HG03442 (cell line): Measurements from ENCODE around the gene ZSCAN12.

Source experiments
- ATAC-seq: cut with Tn5 transposase; IDR thresholded peaks from one replicate; pipeline ENCODE4 v1.9.1; 2021; ENCODE audit warnings: mild to moderate bottlenecking, moderate library complexity; ENCODE audit not compliant: unreplicated experiment

ZSCAN12 gene

DNA sequence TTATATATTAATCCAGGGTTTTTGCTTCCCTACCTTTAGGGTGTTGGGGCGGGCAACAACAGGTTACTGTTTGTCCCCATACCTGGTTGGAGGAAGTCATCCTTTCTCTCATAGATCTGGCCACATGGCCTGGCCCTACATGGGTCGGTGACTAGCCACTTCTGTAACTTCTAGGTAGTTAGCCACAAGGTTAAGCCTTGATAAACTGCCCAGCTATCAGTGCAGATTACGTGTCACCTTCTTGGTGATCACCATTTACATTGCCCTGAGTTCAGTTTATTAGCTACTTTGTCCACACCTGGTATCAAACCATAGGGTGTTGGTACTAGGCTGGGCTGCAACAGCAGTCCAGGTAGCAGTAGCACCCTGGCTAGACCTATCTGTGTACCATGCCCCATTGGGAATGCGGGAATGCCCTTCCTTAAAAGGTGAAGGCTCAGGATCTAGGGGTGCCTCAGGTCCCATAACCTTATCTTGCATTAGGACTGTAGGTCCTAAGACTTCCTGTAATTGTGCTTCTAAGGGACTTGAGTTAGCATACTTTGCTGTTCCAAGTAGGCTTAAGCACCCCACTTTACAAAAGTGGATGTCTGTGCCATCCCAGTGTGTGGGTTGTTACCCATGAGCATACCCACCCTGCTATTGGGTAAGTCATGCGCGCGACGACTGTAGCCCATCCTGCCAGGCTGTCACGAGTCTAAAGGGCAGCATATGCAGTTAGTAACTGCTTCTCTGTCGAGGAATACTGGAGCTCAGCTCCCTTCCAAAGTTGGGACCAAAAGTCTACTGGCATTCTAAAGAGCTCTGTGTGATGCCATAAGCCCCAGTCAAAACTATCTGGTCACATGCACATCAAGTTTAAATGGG, 44.6 kb downstream of the ZSCAN12 start:
- ATAC-seq, result no peak

DNA sequence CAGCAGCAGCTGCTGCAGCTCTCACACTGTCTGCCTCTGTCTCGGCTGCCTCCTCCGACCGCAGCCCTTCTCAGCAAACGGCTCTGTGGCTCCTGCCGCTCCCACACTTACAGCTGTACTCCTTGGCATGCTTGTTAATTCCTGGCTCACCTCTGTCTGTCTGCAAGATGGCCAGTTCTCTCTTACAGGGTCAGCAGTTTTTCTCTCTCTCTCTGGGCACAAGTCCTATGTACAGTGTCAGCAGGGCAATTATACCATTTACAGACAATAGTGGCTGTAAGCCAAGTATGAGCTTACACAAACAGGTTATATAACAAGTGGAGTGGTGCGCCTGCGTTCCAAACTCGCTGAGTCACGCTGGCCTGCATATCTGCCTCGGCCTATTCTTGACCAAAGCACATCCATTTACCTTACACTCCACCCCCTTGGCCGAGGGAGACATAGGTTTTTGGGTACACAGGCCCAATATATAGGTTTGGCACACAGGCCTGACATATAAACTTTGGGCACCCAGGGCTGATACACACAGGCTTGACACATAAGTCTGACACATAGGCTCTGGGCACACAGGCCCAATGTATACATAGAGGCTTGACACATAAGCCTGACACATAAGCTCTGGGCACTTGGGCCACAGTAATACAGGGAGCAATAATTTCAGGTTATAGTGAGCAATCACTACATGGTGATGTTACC, 45.4 kb downstream of the ZSCAN12 start:
- ATAC-seq, result no peak

GRCh38 chr6:28353356-28353755, 46.2 kb downstream of the ZSCAN12 start:
- ATAC-seq, result no peak

DNA sequence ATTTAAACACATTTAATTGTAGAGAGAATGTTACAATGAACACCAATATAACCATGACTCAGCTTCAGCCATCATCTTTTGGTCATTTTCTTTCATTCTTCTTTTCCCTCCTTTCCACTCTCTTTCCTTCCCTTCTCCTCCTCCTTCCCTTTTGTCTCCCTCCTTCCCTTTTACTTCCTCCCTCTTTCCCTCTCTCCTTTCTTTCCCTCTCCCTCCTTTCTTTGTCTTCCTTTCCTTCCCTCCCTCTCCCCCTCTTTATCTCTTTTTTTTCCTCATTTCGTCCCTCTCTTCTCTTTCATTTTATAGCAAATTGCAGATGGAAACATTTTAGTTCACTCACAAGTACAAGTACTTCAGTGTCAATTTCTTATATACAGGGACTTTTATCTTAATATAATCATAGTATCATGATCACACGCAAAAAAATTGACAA, 48.0 kb downstream of the ZSCAN12 start:
- no peak for ATAC-seq

- no peak for ATAC-seq
Measured at GRCh38 chr6:28351087-28351486, 48.5 kb downstream of the ZSCAN12 start.

DNA sequence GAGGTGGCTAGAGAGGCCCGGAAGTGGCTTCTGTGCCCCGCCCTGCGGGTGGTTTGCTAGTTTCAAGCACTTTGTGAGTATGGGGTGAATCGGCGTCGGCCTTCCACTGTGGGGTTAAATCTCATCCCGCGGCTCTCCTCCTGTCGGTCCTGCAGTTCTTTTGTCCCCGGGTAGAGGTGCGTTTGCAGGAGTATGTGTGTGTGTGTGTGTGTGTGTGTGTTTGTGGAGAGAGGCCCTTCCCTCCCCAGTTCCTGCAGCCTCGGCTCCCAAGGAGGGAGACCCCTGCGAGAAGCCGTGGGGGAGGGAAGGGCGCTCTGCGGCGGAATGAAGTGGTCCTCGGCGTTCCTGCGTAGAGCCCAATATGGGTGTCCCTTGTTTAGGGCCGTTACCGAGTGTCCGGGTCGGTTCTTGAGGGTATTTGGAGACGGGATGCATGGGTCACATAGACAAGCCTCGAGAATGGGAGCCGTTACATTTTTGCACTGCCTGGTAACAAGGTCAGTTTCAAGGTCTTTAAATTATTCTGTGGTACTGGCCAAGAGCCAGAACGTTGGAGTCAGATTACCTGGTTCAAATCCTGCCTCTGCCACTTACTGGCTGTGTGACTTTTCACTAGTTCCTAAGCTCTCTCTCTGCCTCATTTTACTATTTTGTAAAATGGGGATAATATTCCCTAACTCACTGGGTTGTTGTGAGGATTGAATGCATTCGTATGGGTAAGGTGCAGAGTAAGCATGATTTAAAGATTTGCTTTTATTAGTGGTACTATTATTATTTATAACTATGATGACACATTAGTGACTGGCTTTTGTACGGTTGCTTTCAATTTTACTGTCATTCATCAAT, 49.4 kb downstream of the ZSCAN12 start, which contains the start of gene ZKSCAN3:
ZKSCAN3 (plus strand) TSS at position 56 of the 846 bp plus-strand sequence. CDS start 9,640 bp downstream, outside the sequence.
- ATAC-seq, result peak; percentile 94

GRCh38 chr6:28349344-28349891, 50.1 kb downstream of the ZSCAN12 start:
- ATAC-seq, result peak; percentile 8

DNA sequence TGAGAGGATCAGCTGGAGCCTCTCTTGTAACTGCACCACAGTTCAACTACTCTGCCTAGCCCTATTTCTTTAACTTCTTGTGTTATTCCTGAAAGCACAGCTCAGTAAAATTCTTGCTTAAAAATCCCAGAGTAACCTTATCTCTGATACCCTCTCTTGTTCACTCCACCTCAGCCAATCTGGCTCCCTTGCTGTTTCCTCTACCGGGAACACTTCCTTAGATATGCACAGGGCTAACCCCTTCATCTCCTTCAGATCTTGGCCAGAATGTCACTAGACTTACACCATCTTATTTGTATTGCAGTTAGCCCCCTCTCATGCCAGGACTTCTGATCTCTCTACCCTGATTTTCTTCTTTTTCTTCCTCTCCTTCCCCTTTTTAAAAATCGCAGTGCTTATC, 52.4 kb downstream of the ZSCAN12 start:
- no peak for ATAC-seq

DNA sequence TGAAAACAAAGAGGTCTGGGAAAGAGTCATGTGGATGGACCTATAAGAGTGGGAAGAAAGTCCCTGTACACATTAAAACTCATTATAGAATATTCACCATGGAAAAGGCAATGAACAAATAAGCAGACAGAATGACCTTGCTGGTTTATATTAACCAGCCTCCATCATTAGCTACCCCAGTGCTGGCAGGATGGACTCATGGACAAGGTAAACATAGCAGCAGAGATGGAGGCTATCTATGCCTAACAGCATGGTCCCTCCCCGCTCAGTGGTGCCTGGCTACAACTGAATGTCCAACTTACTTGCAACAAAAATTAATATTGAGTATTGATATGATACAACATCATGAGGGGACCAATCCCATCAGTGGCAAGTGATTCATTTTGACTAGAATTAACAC, 54.3 kb downstream of the ZSCAN12 start:
- no peak for ATAC-seq

DNA sequence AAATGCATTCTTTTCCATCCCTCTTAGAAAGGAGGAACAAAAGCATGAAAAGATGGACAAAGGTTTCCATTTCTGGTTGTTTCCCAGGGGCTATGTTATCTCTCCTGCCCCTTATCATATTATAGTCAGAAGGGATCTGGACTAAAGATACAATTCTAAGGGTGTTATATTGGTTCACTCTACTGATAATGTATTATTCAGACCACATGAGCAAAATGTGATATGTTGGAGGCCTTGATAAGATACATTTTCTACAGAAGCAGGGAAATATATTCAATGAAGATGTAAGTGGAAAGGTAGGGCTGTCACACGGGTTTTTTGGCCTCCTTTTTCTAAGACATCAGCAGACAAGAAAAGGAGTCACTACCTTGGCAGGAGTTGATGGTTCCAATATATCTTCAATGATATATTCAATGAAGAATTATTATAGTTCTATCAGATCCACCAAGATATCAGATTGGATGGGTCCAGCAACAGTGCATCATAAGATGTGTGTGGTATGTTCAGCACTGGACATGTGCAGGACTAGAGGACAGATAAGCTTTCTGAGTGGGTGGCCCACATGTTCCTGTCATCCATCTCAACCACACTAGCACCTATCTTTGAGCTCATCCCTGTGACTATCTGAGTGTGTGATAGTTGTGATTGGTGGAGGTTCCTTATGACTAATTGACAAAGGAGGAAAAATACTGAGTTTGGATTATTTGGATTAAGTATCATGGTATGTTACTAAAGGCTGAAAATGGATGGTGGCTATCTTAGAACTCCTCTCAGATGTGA, 55.5 kb downstream of the ZSCAN12 start:
- no peak for ATAC-seq

DNA sequence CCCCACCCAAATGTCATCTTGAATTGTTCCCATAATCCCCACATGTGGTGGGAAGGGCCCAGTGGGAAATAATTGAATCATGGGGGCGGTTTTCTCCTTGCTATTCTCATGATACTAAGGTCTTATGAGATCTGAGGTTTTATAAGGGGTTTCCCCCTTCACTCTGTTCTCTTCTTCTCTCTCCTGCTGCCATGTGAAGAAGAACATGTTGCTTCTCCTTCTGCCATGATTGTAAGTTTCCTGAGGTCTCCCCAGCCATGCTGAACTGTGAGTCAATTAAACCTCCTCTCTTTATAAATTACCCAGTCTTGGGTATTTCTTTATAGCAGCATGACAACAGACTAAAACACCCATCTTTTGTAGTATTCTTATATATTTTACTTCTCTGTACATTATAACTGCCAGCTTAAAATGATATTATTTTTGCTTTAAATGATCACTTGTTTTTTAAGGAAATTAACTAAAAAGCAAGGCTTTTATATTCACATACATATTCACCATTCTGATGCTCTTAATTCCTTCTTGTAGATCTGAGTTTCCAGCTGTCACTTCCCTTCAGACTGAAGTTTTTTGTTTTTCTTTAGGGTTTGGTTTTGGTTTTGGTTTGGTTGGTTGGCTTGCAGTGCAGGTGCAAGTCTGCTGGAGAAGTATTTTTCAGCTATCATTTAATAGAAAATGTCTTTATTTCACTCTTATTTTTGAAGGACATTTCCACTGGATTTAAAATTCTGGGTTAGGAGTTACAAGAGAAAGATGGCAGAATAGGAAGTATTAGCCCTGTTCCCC, 59.0 kb downstream of the ZSCAN12 start:
- no peak for ATAC-seq

GRCh38 chr6:28337121-28337520, 62.4 kb downstream of the ZSCAN12 start:
- ATAC-seq, result no peak

DNA sequence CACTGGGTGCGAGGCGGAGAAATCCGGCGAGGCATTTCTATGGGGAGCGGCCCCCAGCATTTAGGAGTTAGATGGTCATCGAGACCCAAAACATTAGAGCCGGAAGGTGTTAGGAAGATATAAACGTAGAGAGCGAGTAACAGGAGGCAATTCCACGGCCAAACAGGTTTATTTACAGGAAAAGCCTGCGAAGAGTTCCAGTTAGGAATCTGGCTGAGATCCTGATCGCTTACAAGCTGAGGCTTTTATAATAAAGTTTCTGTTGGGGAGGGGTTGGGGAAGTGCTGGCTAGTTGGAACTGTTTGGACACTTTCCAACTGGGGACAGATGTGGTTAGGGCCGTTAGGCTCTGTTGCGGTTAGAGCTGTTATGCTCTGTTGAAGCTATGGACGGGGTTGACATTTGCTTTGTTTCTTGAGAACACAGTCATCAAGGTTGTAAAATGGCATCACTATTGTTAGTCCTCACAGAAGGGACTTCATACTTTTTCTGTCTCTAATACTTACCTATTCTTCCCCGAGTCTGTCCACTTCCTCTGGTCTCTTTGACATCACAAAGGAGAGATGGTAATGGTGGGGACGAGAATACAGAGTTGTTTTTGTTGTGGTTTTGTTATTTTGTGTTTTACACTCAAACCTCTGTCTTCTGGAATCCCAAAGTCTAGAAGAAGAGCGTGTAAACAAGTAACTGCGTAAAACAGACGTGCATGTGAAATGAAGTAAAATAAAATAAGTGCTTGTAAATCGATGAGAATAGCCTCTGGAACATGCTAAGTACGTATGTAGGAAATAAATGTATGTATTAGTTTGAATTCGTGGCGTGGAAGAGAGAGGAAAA, 63.0 kb downstream of the ZSCAN12 start:
- no peak for ATAC-seq

GRCh38 chr6:28335564-28336283, 63.8 kb downstream of the ZSCAN12 start, which contains the start of gene ZSCAN31:
Gene ZSCAN31 (minus strand): TSS chr6:28336148. CDS start chr6:28329683, 6,465 bp downstream.
- peak; percentile 83 for ATAC-seq

- ATAC-seq, result no peak
Measured at GRCh38 chr6:28335040-28335563, 64.4 kb downstream of the ZSCAN12 start.

DNA sequence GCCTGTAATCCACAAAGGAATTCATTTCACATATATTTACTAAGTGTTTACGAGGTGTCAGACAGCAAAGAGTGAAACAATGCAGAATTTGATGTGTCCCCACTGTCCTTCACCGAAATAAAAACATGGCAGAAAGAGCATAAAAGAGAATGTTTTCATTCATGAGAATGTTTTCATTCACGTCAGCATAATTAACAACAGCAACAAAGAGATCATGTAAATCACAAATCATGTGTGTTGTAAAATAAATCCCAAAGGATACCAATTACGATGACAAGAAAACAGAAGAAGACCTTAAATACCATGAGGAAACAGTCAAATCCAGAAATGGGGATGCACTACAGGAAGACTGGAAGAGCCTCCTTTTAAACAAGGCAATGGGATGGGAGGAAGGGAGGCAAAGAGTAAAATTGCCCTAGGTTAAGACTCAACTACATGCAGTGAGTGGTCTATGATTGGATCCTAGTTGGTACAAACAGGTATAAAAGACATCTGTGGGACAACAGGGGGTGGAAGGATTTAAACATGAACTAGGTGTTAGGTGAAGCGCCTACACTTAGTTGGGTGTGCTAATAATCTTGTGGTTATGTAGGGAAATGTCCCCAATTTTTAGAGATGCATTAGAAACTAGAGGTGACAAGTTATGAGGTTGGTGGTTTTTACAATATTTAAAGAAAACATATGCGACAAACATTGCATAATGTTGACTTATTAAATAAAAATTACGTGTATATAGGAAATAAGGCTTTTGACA, 65.1 kb downstream of the ZSCAN12 start:
- no peak for ATAC-seq

DNA sequence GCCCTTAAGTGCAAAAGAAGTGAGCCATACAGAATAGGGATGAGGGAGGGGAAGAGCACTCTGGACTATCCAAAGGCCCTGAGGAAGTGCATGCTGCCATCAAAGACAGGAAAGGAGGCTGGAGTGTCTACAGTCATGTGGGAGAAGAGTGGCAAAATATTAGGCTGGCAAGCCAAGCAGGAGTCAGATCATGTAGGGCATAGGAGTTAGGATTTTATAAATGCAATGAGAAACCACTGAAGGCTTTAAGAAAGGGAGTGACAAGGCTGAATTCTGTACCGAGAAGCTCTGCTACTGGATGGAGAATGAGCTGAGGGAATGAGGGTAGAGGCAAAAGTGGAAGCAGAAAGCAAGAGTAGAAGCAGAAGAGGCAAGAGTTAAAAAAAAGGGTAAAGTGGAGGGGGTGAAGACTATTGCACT, 65.9 kb downstream of the ZSCAN12 start:
- ATAC-seq, result no peak
